Endothelial cell of umbilical vein (primary cell): ENCODE measurements around the gene LHX5. TPM values are rescaled to one million over a fixed set of nuclear protein-coding genes. Genes with fewer than 3 reads are reported as not detected.

Experiments
- BruUV-seq: library from RNA; stranded (reverse); fragments of 400-500 nt; replicated peaks from 2 replicates; lab custom pipeline; 2021; lab: Mats Ljungman, UMichigan
- CTCF ChIA-PET: fragments of 300-600, 350-600 bp; sonication (Branson Sonifier 250); formaldehyde crosslinking; loops from one replicate; lab custom pipeline; 2021; ENCODE audit warnings: antibody characterized with exemption, inconsistent platforms; lab: Charles Lee
- POLR2A ChIA-PET: fragments of 300-600, 350-600 bp; sonication (Branson Sonifier 250); formaldehyde crosslinking; loops from one replicate; lab custom pipeline; 2021; ENCODE audit warnings: antibody characterized with exemption, inconsistent platforms; lab: Charles Lee
- DNase-seq: peaks from one replicate; pipeline ENCODE4 v3.0.0-alpha.2; 2011; ENCODE audit warnings: low read depth, low spot score
- FAIRE-seq: peaks from 2 replicates; lab custom pipeline; 2011; peaks lifted over from hg19 to GRCh38; lab: Jason Lieb, UNC
- H2AFZ ChIP-seq: 2 replicates; pipeline ENCODE4 v1.6.0; 2012; ENCODE audit warnings: low read depth, low read length, control low read depth, inconsistent platforms
- H3K27ac ChIP-seq: 2 replicates; pipeline ENCODE4 v1.5.1; 2011; ENCODE audit warnings: low read depth, mild to moderate bottlenecking, control low read depth, low read length, moderate library complexity; ENCODE audit not compliant: insufficient read depth
- H3K27me3 ChIP-seq, 2 experiments: 2 replicates each; pipeline versions ENCODE4 v1.6.0 to v1.6.1; 2011; ENCODE audit warnings: low read length in 2 of 2, mixed read lengths in 1 of 2; ENCODE audit not compliant: control insufficient read depth in 2 of 2, insufficient read depth in 2 of 2
- H3K36me3 ChIP-seq, 2 experiments: 2 replicates in 1 of 2; 3 replicates in 1 of 2; pipeline ENCODE4 v1.5.1; 2011; ENCODE audit warnings: low read length in 2 of 2, mild to moderate bottlenecking in 1 of 2, moderate library complexity in 1 of 2; ENCODE audit not compliant: control insufficient read depth in 2 of 2, insufficient read depth in 2 of 2; ENCODE audit errors: extremely low read depth in 1 of 2
- H3K4me1 ChIP-seq: 3 replicates; pipeline ENCODE4 v1.5.1; 2011; ENCODE audit warnings: mild to moderate bottlenecking, low read length; ENCODE audit not compliant: control insufficient read depth, insufficient read depth; ENCODE audit errors: extremely low read depth
- H3K4me2 ChIP-seq: 2 replicates; pipeline ENCODE4 v1.6.1; 2011; ENCODE audit warnings: low read length, control low read depth, mixed read lengths; ENCODE audit not compliant: insufficient read depth
- H3K4me3 ChIP-seq, 3 experiments: fragments of 200-600 bp in 1 of 3; sonication (generic), shearing (Covaris generic) in 1 of 3; replicated peaks in 1 of 3; 2 replicates each; pipeline ENCODE4 v1.5.1; 2011 to 2016; ENCODE audit warnings: control low read depth in 3 of 3, low read length in 3 of 3, mild to moderate bottlenecking in 2 of 3, inconsistent platforms in 1 of 3, low read depth in 1 of 3, moderate library complexity in 1 of 3; ENCODE audit not compliant: insufficient read depth in 1 of 3
- H3K79me2 ChIP-seq: 2 replicates; pipeline ENCODE4 v1.6.0; 2012; ENCODE audit warnings: low read length, inconsistent platforms; ENCODE audit not compliant: control insufficient read depth, insufficient read depth
- H3K9ac ChIP-seq: replicated peaks from 2 replicates; pipeline ENCODE3; 2011; ENCODE audit warnings: low read length, control low read depth; ENCODE audit not compliant: insufficient read depth; ENCODE audit errors: extremely low read depth
- H3K9me1 ChIP-seq: replicated peaks from 3 replicates; pipeline ENCODE4 v1.6.0; 2011; ENCODE audit warnings: mild to moderate bottlenecking, low read length; ENCODE audit not compliant: control insufficient read depth, insufficient read depth; ENCODE audit errors: extremely low read depth
- H3K9me3 ChIP-seq: replicated peaks from 2 replicates; pipeline ENCODE4 v1.5.1; 2012; ENCODE audit warnings: low read length, inconsistent platforms; ENCODE audit not compliant: control insufficient read depth, insufficient read depth
- H4K20me1 ChIP-seq: replicated peaks from 2 replicates; pipeline ENCODE3; 2011; ENCODE audit warnings: mild to moderate bottlenecking, low read length; ENCODE audit not compliant: control insufficient read depth, insufficient read depth; ENCODE audit errors: extremely low read depth
- FOS ChIP-seq: IDR thresholded peaks from 2 replicates; pipeline ENCODE4 v1.6.1; 2011; ENCODE audit warnings: mild to moderate bottlenecking, low read length, moderate library complexity, borderline replicate concordance; ENCODE audit not compliant: insufficient read depth
- GATA2 ChIP-seq: IDR thresholded peaks from 2 replicates; pipeline ENCODE4 v1.7.0; 2011; ENCODE audit warnings: low read depth, mild to moderate bottlenecking, moderate library complexity, mixed read lengths, low read length; ENCODE audit not compliant: insufficient read length, insufficient read depth
- JUN ChIP-seq: IDR thresholded peaks from 2 replicates; pipeline ENCODE4 v1.6.1; 2011; ENCODE audit warnings: borderline replicate concordance, low read depth; ENCODE audit not compliant: insufficient read length, insufficient read depth
- MYC ChIP-seq: IDR thresholded peaks from one replicate; pipeline ENCODE4 v1.6.1; 2011; ENCODE audit warnings: mild to moderate bottlenecking, low read depth, low read length
- POLR2AphosphoS5 ChIP-seq: IDR thresholded peaks from 2 replicates; pipeline ENCODE4 v1.6.1; 2012; ENCODE audit warnings: low read depth, mild to moderate bottlenecking, control low read depth, low read length, moderate library complexity; ENCODE audit not compliant: insufficient read depth
- dilution Hi-C: fragments of 300-500 bp; cut with MboI; formaldehyde crosslinking; loops from one replicate; pipeline ENCODE4 v1.15.0; 2019; ENCODE audit warnings: low sequenced_read_pairs; ENCODE audit not compliant: extremely low pct_ligation_motif_present
- intact Hi-C: fragments of 100-400 bp; cut with micrococcal nuclease; formaldehyde crosslinking; loops from one replicate; pipeline ENCODE4 v1.10.0; 2022
- polyA plus RNA-seq, 4 experiments: library from polyadenylated mRNA; depleted of rRNA in 3 of 4; stranded (reverse) in 3 of 4; unstranded in 1 of 4; fragments of >200 nt; gene quantifications; 2 replicates each; pipeline versions ENCODE4 v1.2.1 to v1.2.3, GENCODE V29; 2011 to 2012; ENCODE audit warnings: missing spikeins in 1 of 4
- total RNA-seq: library from RNA; stranded (reverse); gene quantifications from 2 replicates; pipeline ENCODE4 v1.2.3, GENCODE V29; 2021
- TF ChIP-seq, protein P1 (sequence below), 2 donors: IDR thresholded peaks; 1 replicate in 1 of 2; 2 replicates in 1 of 2; pipeline ENCODE4 v1.5.1; 2011; ENCODE audit warnings: low read length in 2 of 2, mild to moderate bottlenecking in 2 of 2, moderate library complexity in 2 of 2, control low read depth in 1 of 2, inconsistent platforms in 1 of 2, low read depth in 1 of 2; ENCODE audit not compliant: insufficient read depth in 1 of 2; ENCODE audit errors: extremely low read depth in 1 of 2

The LHX5 gene
- total and polyA plus RNA-seq, 2 donors (not counting 3 experiments of a cell fraction or from before 2014, with no cell fraction given), result not detected

DNA sequence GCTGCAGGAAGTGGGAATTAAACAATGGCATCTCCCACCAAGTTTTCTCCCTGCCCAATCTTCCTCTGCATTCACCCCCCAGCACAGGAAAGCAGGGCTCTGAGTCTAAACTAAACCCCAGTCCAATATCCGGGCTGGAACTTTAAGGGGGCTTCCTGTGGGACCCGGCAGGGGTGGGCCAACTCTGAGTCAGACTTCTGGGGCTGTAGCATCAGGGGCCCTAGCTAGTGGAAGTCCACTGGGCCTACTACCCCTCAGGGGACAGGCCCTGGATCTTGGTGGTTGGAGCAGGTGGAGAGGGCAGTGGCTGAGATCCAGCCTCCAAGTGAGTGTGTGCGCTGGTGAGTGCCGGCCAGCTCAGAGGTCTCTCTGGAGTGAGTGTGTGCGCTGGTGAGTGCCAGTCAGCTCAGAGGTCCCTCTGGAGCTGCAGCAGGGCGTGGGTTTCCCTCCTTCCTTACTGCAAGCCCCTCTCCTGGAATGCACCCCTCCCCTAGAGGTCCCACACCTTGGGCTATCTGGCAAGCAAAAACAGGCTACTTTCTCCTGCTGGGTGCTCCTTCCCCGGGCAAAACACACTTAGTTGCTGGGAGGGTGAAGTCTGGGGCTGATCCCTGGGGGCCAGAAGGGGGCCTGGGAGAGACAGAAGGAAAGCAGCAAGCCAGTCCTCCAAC lies 5.6 kb upstream of the LHX5 start:
- no peaks in the 10 kb centered on the region for H3K9me3 ChIP-seq
- no peak overlapping the region for H3K4me3 ChIP-seq
- H3K79me2 ChIP-seq, result no peaks in the 10 kb centered on the region
- TF ChIP-seq GATA2 (no peak), FOS (no peak), JUN (no peak), MYC (no peak), POLR2AphosphoS5 (no peak)
- TF ChIP-seq, protein P1, sequence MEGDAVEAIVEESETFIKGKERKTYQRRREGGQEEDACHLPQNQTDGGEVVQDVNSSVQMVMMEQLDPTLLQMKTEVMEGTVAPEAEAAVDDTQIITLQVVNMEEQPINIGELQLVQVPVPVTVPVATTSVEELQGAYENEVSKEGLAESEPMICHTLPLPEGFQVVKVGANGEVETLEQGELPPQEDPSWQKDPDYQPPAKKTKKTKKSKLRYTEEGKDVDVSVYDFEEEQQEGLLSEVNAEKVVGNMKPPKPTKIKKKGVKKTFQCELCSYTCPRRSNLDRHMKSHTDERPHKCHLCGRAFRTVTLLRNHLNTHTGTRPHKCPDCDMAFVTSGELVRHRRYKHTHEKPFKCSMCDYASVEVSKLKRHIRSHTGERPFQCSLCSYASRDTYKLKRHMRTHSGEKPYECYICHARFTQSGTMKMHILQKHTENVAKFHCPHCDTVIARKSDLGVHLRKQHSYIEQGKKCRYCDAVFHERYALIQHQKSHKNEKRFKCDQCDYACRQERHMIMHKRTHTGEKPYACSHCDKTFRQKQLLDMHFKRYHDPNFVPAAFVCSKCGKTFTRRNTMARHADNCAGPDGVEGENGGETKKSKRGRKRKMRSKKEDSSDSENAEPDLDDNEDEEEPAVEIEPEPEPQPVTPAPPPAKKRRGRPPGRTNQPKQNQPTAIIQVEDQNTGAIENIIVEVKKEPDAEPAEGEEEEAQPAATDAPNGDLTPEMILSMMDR (IDR thresholded peaks at IDR 0.05; ENCODE audit: extremely low read depth in 1 of 2, insufficient read depth in 1 of 2, low read depth in 1 of 2, low read length in 2 of 2), result no peak
- no peak overlapping the region for H3K4me2 ChIP-seq
- no peaks in the 10 kb centered on the region for H3K36me3 ChIP-seq
- ChIA-PET CTCF (interaction anchor here (0.7 kb wide), 1 partner anchor 19 kb away, joined by 4 read pairs; no protein-coding TSS in a partner anchor), POLR2A (no interaction called here)
- dilution Hi-C loops (no loop called here), intact Hi-C loops (no loop called here)
- H3K27me3 ChIP-seq, result peaks cover 71 to 73% of the 10 kb centered on the region in 2 experiments
- H4K20me1 ChIP-seq, result no peaks in the 10 kb centered on the region
- no peak for FAIRE-seq
- no peak overlapping the region for H2AFZ ChIP-seq
- H3K9me1 ChIP-seq, result no peaks in the 10 kb centered on the region
- BruUV-seq, result no TSS peak
- no peak overlapping the region for H3K27ac ChIP-seq
- no peak for DNase-seq
- H3K9ac ChIP-seq, result no peak overlapping the region
- no peaks in the 10 kb centered on the region for H3K4me1 ChIP-seq
